ENCODE measurements around the gene DESI1. TPM values are rescaled to one million over a fixed set of nuclear protein-coding genes. Genes with fewer than 3 reads are reported as not detected.

The DESI1 gene
- total RNA-seq, 2 experiments from 2014 or later = 55.5 to 57.9 TPM

DNA sequence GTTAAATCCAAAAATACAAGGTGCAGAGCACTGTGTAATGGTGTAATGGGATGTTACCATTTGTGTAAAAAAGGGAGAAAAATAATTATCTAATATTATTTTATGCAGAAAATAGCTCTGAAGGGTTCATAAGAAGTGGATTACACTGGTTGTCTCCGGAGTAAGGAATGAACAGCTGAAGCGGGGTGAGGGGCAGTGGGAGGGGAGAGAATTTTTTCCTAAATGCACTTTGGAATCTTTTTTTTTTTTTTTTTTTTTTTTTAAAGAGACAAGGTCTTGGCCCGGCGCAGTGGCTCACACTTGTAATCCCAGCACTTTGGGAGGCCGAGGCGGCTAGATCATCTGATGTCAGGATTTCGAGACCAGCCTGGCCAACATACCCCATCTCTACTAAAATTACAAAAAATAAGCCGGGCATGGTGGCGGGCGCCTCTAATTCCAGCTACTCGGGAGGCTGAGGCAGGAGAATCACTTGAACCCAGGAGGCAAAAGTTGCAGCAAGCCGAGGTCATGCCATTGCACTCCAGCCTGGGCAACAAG, 69.8 kb downstream of the DESI1 start:
- ChIA-PET POLR2A (no interaction called here), CTCF (no interaction called here)
- Mint-ChIP-seq H3K36me3 (no peaks in the 10 kb centered on the region), H3K4me1 (ENCODE audit: low read depth) (no peaks in the 10 kb centered on the region), H3K27ac (no peak overlapping the region), H3K4me3 (no peak overlapping the region), H3K27me3 (no peaks in the 10 kb centered on the region), H3K9me3 (no peaks in the 10 kb centered on the region)
- DNase-seq = no peak
- intact Hi-C loops (cut with micrococcal nuclease) = no loop called here

DNA sequence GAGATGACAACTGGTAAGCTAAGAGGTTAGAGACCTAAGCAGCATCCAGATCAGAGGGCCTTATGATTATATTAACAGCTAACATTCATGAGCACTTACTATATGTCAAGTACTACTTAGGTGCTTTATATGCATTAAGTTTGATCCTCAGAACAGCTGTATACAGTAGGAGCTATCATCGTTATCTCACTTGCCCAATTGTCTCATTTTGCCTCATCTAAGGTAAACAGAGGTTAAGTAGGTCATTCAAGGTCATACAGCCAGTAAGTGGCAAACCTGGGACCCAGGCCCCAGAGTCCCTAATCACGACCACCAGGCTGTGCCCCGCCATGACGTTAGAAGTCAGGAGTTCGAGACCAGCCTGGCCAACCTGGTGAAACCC, 72.0 kb downstream of the DESI1 start:
- intact Hi-C loops (cut with micrococcal nuclease) = no loop called here
- Mint-ChIP-seq H3K9me3 (no peaks in the 10 kb centered on the region), H3K4me3 (no peak overlapping the region), H3K36me3 (peaks cover 3% of the 10 kb centered on the region), H3K27me3 (no peaks in the 10 kb centered on the region), H3K4me1 (ENCODE audit: low read depth) (peaks cover 11% of the 10 kb centered on the region), H3K27ac (no peak overlapping the region)
- DNase-seq = no peak
- POLR2A ChIA-PET = no interaction called here
- CTCF ChIA-PET = interaction anchor here (1.2 kb wide), 1 partner anchor 9 kb away, joined by 3 read pairs; no protein-coding TSS in a partner anchor

Other genes with a start within 250 kb of the DESI1 start
- gene TEF, start 239.1 kb downstream of the DESI1 start, total RNA-seq = 1 to 10 TPM; 1.4 to 1.6 TPM
- gene TOB2, start 174.2 kb downstream of the DESI1 start, total RNA-seq = 10 to 100 TPM; 34.2 TPM
- gene PHF5A, start 152.4 kb downstream of the DESI1 start, total RNA-seq = 10 to 100 TPM; 55.4 to 60.0 TPM
- 100 to 1,000 TPM; 103 to 105 TPM for gene ACO2, start 151.9 kb downstream of the DESI1 start, total RNA-seq
- gene POLR3H, start 76.6 kb downstream of the DESI1 start, total RNA-seq = 10 to 100 TPM; 23.3 to 23.8 TPM
- not detected for gene CSDC2, start 60.0 kb downstream of the DESI1 start, total RNA-seq
- 10 to 100 TPM; 45.1 to 46.4 TPM for gene PMM1, start 31.2 kb downstream of the DESI1 start, total RNA-seq
- 100 to 1,000 TPM; 403 to 409 TPM for gene XRCC6, start 252 bp upstream of the DESI1 start, total RNA-seq
- 100 to 1,000 TPM; 236 to 242 TPM for gene SNU13, start 67.8 kb upstream of the DESI1 start, total RNA-seq
- 10 to 100 TPM; 51.3 to 52.3 TPM for gene MEI1, start 78.5 kb upstream of the DESI1 start, total RNA-seq
- 10 to 100 TPM; 16.1 to 17.6 TPM for gene CCDC134, start 179.6 kb upstream of the DESI1 start, total RNA-seq
- 100 to 1,000 TPM; 131 to 137 TPM for gene SREBF2, start 212.1 kb upstream of the DESI1 start, total RNA-seq

All from activated CD4-positive, alpha-beta memory T cell treated with anti-CD3 and anti-CD28 coated beads for 36 hours (primary cell).